HFFc6 (cell line): ENCODE data around the gene EIF2B4. TPM values are rescaled to one million over a fixed set of nuclear protein-coding genes. Genes with fewer than 3 reads are reported as not detected.
"Not testable (repeated sequence)": the region's sequence is repeated elsewhere in the genome, so short reads cannot be mapped to it uniquely, and the experiment has no call there.

Experiments
- DNase-seq: peaks from one replicate; pipeline ENCODE4 v3.0.0-alpha.2; 2018
- H3K27ac Mint-ChIP-seq: 2 replicates; pipeline ENCODE4 v1.8.0; 2020; ENCODE audit warnings: mild to moderate bottlenecking, mixed read lengths
- H3K27me3 Mint-ChIP-seq: 2 replicates; pipeline ENCODE4 v1.8.0; 2021; ENCODE audit warnings: mild to moderate bottlenecking, moderate library complexity, mixed read lengths; ENCODE audit not compliant: insufficient read depth
- H3K36me3 Mint-ChIP-seq: 2 replicates; pipeline ENCODE4 v1.8.0; 2021; ENCODE audit warnings: low read depth, mixed read lengths
- H3K4me1 Mint-ChIP-seq: 2 replicates; pipeline ENCODE4 v1.8.0; 2020; ENCODE audit warnings: low read depth, mixed read lengths
- H3K4me3 Mint-ChIP-seq: 2 replicates; pipeline ENCODE4 v1.8.0; 2020; ENCODE audit warnings: mild to moderate bottlenecking, moderate library complexity, mixed read lengths
- H3K9me3 Mint-ChIP-seq: 2 replicates; pipeline ENCODE4 v1.8.0; 2020; ENCODE audit warnings: mild to moderate bottlenecking, mixed read lengths
- CTCF ChIP-seq: fragments of 200-600 bp; sonication (generic); IDR thresholded peaks from 2 replicates; pipeline ENCODE4 v1.5.0; 2021; ENCODE audit warnings: antibody characterized with exemption, mild to moderate bottlenecking
- total RNA-seq, 6 experiments: library from RNA; stranded (reverse); fragmentation: NEBNext Ultra II Directional; extraction: Animal tissue kit (Norgen Biotek cat#: 25700); gene quantifications; 2 replicates in 1 of 6; 3 replicates in 5 of 6; pipeline ENCODE4 v1.2.3, GENCODE V29; 2021

EIF2B4 gene
- total RNA-seq, 6 experiments from 2014 or later: 44.5 to 48.4 (median 45.8) TPM

GRCh38 chr2:27356056-27356381 is 14.1 kb downstream of the EIF2B4 start:
- peak overlapping the region; percentile 99 for H3K4me3 Mint-ChIP-seq
- no peaks in the 10 kb centered on the region for H3K9me3 Mint-ChIP-seq
- peaks cover 12% of the 10 kb centered on the region for H3K36me3 Mint-ChIP-seq
- DNase-seq: peak; percentile 57
- H3K27ac Mint-ChIP-seq: peak overlapping the region; percentile 99
- TF ChIP-seq CTCF: no peak
- H3K27me3 Mint-ChIP-seq: peaks cover 4% of the 10 kb centered on the region
- H3K4me1 Mint-ChIP-seq: peaks cover 49% of the 10 kb centered on the region

GRCh38 chr2:27354597-27354927 is 15.6 kb downstream of the EIF2B4 start:
- peak overlapping the region; percentile 70 for H3K4me3 Mint-ChIP-seq
- H3K27ac Mint-ChIP-seq: peak overlapping the region; percentile 79
- H3K4me1 Mint-ChIP-seq: peaks cover 49% of the 10 kb centered on the region
- no peaks in the 10 kb centered on the region for H3K9me3 Mint-ChIP-seq
- TF ChIP-seq CTCF: no peak
- H3K27me3 Mint-ChIP-seq: peaks cover 4% of the 10 kb centered on the region
- DNase-seq: no peak
- H3K36me3 Mint-ChIP-seq: peaks cover 12% of the 10 kb centered on the region

GRCh38 chr2:27353762-27354596 is 16.2 kb downstream of the EIF2B4 start:
- H3K27ac Mint-ChIP-seq: peak overlapping the region; percentile 79

GRCh38 chr2:27353386-27353761 is 16.8 kb downstream of the EIF2B4 start:
- not testable (repeated sequence) for H3K9me3 Mint-ChIP-seq, DNase-seq, H3K27ac Mint-ChIP-seq, H3K4me3 Mint-ChIP-seq, H3K27me3 Mint-ChIP-seq, H3K36me3 Mint-ChIP-seq
- peaks cover 44% of the 10 kb centered on the region for H3K4me1 Mint-ChIP-seq

More at GRCh38 chr2:27353762-27354596, 16.2 kb downstream of the EIF2B4 start:
- Mint-ChIP-seq H3K4me3 (peak overlapping the region; percentile 70), H3K27me3 (peaks cover 4% of the 10 kb centered on the region), H3K4me1 (peaks cover 49% of the 10 kb centered on the region), H3K9me3 (no peaks in the 10 kb centered on the region), H3K36me3 (peaks cover 12% of the 10 kb centered on the region)
- no peak for TF ChIP-seq CTCF
- DNase-seq: peak; percentile 52

GRCh38 chr2:27351802-27352598 is 18.1 kb downstream of the EIF2B4 start:
- no peak overlapping the region; the same call in 1 of the 2 replicates for H3K27ac Mint-ChIP-seq
- peaks cover 34% of the 10 kb centered on the region for H3K4me1 Mint-ChIP-seq
- TF ChIP-seq CTCF: no peak
- peaks cover 3% of the 10 kb centered on the region for H3K27me3 Mint-ChIP-seq
- no peaks in the 10 kb centered on the region for H3K9me3 Mint-ChIP-seq
- peaks cover 2% of the 10 kb centered on the region for H3K36me3 Mint-ChIP-seq
- H3K4me3 Mint-ChIP-seq: no peak overlapping the region
- no peak for DNase-seq
